HTERT RPE-1 (cell line): Measurements from ENCODE around the gene GNAT2.

ENCODE experiments used
- in situ Hi-C: fragments of 300-500 bp; cut with MboI; formaldehyde crosslinking; loops from 4 replicates; pipeline ENCODE4 v1.14.3; 2020; ENCODE audit warnings: low sequenced_read_pairs

GNAT2 gene

GRCh38 chr1:109566982-109567381, 52.4 kb downstream of the GNAT2 start:
- in situ Hi-C loops: no loop called here

- in situ Hi-C loops: no loop called here
Measured at GRCh38 chr1:109565241-109565640, 54.2 kb downstream of the GNAT2 start.

- in situ Hi-C loops: no loop called here
Measured at GRCh38 chr1:109564194-109564878, 55.1 kb downstream of the GNAT2 start.

- in situ Hi-C loops: no loop called here
Measured at GRCh38 chr1:109559995-109560394, 59.4 kb downstream of the GNAT2 start.

- in situ Hi-C loops: no loop called here
Measured at GRCh38 chr1:109557520-109557919, 61.9 kb downstream of the GNAT2 start.

GRCh38 chr1:109556563-109556962, 62.9 kb downstream of the GNAT2 start:
- in situ Hi-C loops: no loop called here
